AG08395 (cell line): ENCODE data around the gene TXNDC15.
"Not testable (repeated sequence)": the region's sequence is repeated elsewhere in the genome, so short reads cannot be mapped to it uniquely, and the experiment has no call there.

Experiments
- DNase-seq: peaks from one replicate; pipeline ENCODE4 v3.0.0; 2012; ENCODE audit warnings: mixed read lengths, low spot score

The TXNDC15 gene, protein sequence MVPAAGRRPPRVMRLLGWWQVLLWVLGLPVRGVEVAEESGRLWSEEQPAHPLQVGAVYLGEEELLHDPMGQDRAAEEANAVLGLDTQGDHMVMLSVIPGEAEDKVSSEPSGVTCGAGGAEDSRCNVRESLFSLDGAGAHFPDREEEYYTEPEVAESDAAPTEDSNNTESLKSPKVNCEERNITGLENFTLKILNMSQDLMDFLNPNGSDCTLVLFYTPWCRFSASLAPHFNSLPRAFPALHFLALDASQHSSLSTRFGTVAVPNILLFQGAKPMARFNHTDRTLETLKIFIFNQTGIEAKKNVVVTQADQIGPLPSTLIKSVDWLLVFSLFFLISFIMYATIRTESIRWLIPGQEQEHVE

DNA sequence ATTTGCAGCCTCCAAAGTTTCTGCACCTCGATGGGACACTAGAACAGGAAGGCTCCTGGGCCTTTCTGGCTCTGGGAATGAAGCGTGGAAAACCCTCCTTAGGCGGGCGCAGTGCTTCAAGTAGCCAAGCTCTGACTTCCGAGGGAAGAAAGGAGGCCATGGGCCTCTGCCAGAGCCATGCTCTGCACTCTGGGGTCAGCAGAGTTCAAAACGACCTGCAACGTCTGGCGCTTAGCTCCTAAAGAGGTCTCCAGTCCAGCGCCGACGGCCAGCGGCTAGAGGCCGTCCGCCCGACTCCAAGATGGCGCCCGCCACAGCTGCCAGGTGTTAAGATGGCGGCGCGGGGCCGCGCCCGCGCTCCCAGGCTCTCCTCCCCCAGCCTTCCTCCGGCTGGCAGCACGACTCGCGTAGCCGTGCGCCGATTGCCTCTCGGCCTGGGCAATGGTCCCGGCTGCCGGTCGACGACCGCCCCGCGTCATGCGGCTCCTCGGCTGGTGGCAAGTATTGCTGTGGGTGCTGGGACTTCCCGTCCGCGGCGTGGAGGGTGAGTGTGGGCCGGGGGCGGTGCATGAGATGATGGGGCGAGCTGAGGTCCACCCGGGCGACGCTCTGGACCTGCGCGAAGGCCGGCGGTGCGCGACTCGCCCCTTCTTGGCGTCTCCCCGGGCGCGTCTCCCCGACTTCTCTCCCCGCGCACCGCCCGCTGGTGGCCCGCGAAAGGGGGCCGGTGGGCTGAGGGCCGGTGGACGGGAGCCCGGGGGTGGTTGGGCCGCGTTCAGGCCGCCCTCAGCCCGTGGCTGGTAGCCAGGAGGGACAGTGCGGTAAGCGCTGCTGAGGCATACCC, at the start of gene TXNDC15:
Gene TXNDC15 (plus strand): TSS at position 385 of the 844 bp plus-strand sequence. CDS start 57 bp downstream, at position 442.
- DNase-seq = peak; percentile 91

DNA sequence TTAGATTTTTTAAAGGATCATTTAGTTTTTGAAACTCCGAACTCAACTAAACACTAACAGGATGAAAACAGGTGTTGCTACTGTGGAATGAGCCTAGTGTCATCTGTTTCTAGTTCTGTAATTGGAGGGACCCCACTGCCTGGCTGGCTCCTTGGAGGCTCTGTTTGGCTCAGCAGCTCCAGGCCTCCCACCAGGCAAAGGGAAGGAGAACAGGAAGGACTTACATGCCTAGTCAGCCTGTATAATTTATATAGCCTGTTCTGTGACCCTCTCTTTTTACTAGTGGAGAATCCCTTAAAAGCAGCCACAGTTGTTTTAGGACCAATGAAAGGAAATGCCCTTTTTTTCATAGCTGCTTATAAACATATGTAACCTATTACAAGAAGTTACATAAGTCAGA, 49.5 kb upstream of the TXNDC15 start:
- no peak for DNase-seq

DNA sequence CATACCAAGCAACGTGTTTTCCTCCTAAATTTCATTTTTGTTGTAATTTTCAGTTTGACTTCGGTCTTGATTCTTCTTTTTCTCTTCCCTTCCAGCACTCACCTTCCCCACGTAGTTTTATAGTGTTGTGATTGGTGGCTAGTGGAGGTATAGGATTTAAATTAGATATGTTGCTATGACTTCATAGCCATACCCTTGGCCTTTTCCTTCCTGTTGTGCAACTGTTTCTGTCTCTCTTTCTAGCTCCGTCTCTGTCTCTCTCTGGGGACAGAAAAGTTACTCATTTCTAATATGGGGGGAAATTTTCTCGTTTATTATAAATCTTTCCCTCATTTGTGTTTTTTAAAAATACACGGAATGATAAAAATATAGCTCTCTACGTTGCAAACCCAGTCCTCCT, 49.0 kb upstream of the TXNDC15 start:
- no peak for DNase-seq

DNA sequence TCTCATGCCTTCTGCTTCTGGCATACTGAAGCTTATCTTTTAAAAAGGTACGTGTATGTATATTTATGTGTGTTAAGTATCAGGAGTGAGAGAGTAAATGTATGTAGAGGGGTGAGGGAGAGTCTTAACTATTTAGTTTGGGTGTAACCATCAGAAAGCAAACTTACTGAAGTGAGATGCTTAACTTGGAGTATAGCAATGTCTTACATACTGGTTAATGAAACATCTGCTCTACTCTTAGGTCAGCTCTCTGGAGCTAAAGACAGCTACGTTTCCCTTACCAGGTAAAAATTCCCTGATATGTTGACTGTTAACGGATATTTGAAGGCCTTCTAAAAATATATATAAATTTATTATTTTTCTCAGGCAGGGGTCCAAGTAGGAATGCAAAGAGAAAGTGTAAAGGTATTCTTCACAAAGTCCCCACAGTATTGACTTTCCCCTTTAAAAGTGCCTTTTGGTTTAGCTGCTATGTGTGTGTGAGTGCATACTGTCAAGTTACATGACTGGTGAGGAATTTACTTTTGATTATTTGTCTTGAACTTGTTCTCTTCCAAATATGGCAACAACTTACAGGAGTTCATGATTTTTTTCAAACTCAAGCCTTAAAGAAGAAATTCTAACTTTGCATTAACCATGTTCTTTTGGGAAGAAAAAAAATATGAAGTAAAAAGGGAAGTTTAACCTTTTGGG, 40.7 kb upstream of the TXNDC15 start:
- no peak for DNase-seq

DNA sequence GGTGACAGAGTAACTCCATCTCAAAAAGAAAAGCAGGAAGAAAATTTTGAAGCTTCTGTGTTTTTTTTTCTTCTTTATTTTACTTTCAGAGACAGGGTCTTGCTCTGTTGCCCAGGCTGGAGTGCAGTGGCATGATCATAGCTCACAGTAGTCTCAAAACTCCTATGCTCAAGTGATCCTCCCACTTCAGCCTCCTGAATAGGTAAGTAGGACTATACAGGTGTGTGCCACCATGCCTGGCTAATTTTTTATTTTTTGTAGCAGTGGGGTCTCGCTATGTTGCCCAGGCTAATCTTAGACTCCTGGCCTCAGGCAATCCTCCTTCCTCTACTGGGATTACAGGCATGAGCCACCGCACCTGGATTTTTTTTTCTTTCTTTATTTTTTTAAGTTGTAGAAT, 38.5 kb upstream of the TXNDC15 start:
- no peak for DNase-seq

DNA sequence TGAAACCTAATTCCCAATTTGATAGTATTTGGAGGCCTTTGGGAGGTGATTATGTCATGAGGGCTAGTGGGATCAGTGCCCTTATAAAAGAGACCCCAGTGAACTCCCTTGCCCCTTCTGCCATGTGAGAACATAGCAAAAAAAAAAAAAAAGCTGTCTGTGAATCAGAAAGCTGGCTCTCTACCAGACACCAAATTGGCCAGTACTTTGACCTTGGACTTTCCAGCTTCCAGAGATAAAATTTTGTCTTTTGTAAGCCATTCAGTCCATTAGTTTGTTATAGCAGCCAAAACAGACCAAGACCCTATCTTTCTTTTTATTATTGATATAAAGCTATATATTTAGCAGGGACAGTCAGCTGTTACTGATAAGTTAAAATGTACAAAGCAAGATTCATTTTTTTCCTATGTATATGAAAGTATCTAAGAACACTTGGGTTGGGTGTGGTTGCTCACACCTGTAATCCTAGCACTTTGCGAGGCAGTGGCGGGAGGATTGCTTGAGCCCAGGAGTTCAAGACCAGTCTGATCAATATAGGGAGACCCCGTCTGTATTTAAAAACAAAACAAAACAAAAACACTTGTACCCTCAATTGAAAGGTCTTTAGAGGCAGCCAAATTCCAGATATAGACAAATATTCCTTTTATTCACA, 36.5 kb upstream of the TXNDC15 start:
- no peak for DNase-seq

DNA sequence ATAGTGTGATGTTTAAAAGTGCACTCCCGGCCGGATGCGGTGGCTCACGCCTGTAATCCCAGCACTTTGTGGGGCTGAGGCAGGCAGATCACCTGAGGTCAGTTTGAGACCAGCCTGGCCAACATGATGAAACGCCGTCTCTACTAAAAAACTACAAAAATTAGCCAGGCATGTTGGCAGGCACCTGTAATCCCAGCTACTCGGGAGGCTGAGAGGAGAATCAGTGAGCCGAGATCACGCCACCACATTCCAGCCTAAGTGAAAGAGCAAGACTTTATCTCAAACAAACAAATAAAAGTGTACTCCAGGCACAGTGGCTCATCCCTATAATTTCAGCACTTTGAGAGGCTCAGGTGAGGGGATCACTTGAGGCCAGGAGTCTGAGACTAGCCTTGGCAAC, 35.8 kb upstream of the TXNDC15 start:
- not testable (repeated sequence) for DNase-seq

DNA sequence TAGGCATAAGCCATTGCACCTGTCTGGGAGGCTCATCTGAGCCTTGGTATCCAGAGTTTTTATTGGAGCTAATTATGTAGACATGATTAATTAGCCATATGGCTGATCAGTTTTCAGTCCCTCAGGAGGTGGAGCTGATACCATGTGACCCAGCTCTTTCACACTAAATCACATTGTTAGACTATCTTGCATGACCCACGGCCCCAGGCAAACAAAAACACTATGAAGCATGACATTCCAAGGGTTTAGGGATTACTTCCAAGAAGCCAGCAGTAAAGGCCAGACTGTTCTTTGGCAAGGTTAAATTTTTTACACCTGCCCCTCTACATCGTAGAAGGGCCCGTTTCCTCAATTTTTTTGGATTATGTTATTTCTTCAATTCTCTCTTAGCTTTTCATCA, 33.4 kb upstream of the TXNDC15 start:
- no peak for DNase-seq

DNA sequence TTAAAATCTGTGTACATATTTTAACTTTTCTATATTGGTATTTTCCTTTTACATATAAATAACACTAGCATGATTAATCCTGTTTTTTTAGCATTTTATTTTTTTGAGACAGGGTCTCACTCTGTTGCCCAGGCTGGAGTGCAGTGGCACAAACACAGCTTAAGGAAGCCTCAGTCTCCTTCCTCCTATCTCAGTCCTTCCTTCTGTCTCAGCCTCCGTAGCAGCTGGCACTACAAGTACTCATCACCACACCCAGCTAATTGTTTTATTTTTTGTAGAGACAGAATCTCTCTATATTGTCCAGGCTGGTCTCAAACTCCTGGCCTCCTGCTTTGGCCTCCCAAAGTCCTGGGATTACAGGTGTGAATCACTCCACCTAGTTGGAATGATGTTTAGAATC, 29.9 kb upstream of the TXNDC15 start:
- DNase-seq = no peak

DNA sequence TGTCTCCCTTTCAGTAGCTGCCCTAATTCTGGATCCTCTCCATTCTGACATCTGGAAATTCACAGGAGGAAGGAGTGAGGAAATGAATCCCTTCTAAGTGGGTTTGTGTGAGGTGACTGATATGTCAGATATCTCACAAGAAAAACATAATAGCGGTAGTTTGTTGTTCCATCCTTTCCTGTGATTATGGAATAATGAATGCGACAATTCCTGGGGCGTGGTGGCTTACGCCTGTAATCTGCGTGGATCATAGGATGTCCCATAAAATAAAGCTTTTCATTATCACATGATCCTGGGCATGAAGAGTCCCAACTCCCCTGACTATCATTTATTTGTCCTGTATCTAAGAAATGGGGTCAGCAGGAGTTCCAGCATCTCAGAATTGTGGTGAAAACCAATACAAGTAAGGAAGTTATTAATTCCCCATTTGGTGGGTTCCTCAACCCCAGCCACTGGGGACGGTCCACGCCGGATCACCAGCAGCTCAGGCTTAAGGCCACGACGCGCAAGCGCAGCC, 28.8 kb upstream of the TXNDC15 start:
- DNase-seq = peak; percentile 15

DNA sequence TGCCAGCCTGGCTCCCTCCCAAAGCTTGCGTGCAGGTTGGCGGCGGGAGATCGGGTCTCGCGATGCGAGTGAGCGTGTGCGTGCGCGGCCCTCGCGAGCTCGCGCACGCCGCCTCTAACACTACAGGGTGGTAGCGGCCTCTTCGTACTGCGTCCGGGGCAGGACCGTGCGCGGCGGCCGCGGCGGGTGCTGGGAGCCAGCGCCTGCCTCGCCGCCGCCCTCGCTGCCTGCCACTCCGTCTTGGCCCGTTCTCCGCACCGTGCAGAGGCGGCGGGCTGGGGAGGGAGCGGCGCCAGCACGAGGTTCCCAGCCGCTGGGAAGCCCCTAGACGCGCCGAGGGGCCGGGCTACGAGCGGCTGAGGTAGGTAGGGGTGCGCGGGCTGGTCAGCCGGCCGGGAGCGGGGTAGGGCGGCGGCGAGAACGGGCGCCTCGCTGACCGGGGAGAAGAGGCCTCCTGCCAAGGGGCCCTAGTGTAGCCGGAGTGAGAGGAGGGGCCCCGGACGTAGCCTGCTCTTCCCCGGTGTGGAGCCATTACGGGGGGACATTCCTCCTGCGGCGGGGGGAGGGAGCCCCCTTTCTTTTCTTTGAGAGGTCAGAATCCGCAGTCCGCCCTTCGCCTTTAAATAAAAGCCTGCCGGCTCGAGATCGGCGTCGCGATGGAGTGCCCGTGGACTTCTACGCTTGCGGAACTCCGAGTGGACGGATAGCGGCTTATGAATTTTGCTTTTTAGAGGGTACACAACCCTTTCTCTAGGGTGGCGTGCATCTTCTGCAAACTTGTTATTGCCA, 28.1 kb upstream of the TXNDC15 start, which contains the start of gene C5orf24:
Gene C5orf24 (plus strand): TSS at position 117 of the 789 bp plus-strand sequence. CDS start 8,933 bp downstream, outside the sequence.
- DNase-seq = peak; percentile 96

DNA sequence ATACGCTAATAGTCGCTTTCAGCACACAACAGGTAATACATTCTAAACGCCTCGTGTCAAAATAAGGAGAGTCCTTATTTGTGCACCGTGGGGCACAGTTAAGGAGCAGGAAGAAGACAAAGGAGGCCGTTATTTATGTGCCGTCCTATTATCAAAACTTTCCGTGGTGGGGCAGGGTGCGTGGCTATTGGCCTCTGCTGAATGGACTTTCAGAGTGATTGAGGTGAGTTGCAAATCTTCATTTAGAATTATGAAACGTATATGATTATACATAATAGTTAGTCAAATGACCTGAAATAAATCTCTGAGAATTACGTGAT, 27.6 kb upstream of the TXNDC15 start:
- no peak for DNase-seq

DNA sequence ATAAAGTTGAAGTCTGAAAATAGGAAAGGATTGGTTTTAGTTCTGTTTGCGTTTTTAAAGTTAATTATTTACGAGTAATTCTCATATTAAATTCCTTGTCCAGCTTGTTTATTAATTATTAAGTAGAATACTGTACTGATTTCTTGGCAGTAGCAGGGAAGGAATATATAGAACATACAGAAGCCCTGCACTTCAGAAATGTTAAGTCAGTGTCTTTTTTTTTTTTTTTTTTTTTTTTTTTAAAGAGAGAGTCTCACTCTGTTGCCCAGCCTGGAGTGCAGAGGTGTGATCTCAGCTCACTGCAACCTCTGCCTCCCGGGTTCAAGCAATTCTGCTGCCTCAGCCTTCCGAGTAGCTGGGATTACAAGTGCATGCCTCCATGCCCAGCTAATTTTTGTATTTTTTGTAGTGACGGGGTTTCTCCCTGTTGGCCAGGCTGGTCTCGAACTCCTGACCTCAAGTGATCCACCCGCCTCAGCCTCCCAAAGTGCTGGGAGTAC, 24.7 kb upstream of the TXNDC15 start:
- not testable (repeated sequence) for DNase-seq

DNA sequence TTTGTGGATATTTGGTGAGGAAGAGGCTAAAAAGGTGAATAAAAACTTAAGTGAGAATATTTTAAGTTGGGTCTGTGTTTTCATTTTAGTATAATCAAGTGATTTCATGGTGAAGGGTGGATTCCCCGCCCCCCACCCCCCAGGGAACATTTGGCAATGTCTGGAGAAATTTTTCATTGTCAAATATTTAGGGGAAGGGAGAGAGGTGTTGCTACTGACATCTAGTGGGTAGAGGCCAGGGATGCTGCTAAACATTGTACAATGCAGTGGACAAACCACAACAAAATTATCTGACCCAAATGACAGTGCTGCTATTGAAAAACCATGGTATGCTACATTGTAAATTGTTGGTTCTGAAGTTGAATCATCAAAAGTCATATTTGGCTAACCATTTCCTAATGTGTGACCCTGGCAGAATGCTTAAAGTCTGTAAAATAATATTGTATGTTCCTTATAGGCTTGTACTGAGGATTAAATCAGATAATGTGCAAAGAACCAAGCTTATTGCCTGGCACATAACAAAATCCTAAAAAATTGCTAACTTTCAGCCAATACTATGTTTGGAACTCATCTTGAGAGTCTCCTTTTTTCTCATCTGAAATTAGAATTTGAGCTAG, 22.8 kb upstream of the TXNDC15 start:
- DNase-seq = peak; percentile 52

DNA sequence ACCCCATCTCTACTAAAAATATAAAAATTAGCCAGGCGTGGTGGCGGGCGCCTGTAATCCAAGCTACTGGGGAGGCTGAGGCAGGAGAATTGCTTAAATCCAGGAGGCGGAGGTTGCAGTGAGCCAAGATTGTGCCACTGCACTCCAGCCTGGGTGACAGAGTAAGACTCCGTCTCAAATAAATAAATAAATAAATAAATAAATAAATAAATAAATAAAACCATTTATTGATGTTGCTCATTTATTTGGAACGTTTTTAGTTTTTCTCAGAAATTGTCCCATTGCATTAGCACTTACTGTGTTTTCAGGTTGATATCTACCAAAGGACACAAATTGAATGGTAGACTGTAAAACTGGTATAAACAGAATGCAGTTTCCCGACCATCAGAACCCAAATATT, 17.7 kb upstream of the TXNDC15 start:
- DNase-seq = not testable (repeated sequence)

DNA sequence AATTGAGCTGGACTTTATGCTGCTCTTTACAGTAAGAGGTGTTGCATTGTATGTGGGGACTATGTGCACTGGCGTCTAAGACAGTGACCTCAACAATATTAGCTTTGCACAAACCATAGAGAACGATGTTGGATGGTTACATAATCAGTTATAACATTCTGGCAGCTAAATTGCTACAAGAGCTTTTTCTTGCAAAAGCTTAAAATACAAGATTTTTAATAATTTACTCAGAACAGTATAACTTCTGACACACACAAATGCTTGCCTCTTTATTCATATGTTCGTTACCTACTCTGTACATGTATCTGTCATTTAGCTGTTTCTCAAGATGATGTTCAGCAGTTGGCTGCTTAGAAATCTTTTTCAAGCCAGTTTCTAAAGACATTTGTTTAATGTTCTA, 16.8 kb upstream of the TXNDC15 start:
- no peak for DNase-seq

DNA sequence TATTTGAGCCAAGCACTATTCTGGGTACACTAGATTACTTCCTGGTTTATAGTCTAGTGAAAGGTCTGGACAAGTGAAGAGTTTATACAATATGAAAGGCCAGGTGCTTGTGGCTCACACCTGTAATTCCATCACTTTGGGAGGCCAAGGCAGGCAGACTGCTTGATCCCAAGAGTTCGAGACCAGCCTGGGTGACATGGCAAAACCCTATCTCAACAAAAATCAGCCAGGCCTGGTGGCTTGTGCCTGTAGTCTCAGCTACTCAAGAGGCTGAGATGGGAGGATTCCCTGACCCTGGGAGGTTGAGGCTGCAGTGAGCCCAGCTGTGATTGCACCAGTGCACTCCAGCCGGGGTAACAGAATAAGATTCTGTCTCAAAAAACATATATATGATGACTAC, 9.5 kb upstream of the TXNDC15 start:
- no peak for DNase-seq

DNA sequence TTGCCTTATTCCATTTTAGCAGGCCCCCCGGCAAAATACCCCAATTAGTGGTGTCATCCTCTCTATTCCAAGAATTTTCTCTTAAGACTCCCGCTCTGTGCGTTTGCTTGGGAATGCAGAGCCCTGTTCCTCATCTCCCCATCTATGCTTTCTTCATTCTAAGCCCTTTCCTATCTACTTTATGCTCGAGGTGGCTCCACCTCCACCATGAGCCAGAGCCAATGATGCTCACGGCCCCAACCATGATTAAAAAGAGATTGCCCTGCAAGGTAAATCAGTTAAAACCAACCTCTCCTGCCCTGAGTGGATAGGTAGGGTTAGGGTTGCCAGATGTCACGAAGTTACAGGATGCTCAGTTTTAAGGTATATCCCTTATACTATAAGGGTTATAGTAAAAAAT, 677 bp upstream of the TXNDC15 start:
- no peak for DNase-seq

DNA sequence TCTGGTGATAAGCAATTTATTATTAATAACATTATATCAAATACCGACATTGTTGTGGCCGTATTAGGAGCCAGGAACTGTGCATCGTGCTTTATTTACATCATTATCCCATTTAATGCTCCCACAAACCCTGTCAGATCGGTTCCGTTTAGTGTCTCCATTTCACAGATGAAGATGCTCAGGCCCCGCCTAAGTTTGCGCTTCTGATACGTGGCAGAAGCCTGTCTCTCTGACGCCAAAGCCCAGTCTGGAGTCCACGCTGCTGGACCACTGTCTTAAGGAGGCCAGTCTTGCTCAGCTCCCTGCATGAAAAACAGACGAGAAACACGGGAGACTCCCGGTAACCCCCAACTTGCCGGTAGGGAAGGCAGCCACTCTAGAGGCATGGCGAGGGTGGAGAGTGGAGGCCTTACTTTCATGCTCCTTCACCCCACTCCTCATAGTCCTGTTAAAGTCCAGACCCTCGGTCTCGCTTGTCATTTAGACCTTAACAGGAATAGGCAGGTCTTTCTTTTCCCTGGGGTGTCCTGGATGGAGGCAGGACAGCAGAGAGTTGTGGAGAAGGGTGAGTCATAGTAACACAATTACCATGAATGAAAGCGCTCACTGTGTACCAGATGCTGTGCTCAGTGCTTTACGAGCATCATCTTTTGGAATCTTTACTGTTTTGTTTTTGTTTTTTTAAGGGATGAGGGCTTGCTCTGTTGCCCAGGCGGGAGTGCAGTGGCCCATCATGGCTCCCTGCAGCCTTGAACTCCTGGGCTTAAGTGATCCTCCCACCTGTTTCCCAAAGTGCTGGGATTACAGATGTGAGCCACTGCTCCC, 872 bp downstream of the TXNDC15 start:
- DNase-seq = peak; percentile 87

DNA sequence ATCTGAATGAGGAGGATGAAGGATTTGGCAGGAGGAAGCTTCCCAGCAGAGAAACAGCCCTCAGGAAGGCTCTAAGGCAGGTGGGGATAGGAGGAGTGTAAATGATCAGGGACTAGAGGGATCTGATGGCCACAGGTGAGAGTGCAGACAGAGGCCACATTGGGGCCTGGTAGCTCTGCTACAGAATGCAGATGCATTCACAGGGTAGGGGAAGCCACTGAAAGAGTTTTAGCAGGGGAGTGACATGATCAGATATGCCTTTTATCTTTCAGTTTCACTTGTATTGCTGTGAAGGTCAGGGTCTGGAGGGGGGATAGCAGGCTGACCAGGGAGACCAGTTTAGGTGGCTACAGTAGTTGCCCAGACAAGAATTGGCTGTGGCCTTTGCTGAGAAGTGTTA, 3.0 kb downstream of the TXNDC15 start:
- DNase-seq = no peak
